Fibroblast of lung (primary cell): ENCODE results near the gene C1QTNF1. TPM values are rescaled to one million over a fixed set of nuclear protein-coding genes. Genes with fewer than 3 reads are reported as not detected.

ENCODE experiments used
- DNase-seq, 2 donors: peaks; one replicate each; pipeline versions ENCODE4 v3.0.0 to v3.0.0-alpha.2; 2010; ENCODE audit warnings: low read depth in 2 of 2
- H2AFZ ChIP-seq: 2 replicates; pipeline ENCODE4 v1.5.1; 2012; ENCODE audit warnings: low read length, control low read depth, inconsistent platforms
- H3K27ac ChIP-seq: 2 replicates; pipeline ENCODE4 v1.5.1; 2011; ENCODE audit warnings: low read length, control low read depth; ENCODE audit not compliant: insufficient read depth
- H3K27me3 ChIP-seq: 2 replicates; pipeline ENCODE4 v1.5.1; 2011; ENCODE audit warnings: mild to moderate bottlenecking, low read length; ENCODE audit not compliant: control insufficient read depth, insufficient read depth
- H3K36me3 ChIP-seq: 2 replicates; pipeline ENCODE4 v1.5.1; 2011; ENCODE audit warnings: low read length; ENCODE audit not compliant: control insufficient read depth, insufficient read depth
- H3K4me1 ChIP-seq: 2 replicates; pipeline ENCODE4 v1.5.1; 2011; ENCODE audit warnings: low read length; ENCODE audit not compliant: control insufficient read depth, insufficient read depth; ENCODE audit errors: extremely low read depth
- H3K4me2 ChIP-seq: 2 replicates; pipeline ENCODE4 v1.5.1; 2011; ENCODE audit warnings: low read length, control low read depth; ENCODE audit not compliant: insufficient read depth; ENCODE audit errors: extremely low read depth
- H3K4me3 ChIP-seq, 4 experiments: fragments of 200-600 bp in 1 of 4; sonication (generic) in 1 of 4; replicated peaks in 1 of 4; 2 replicates each; pipeline ENCODE4 v1.5.1; 2011 to 2016; ENCODE audit warnings: low read length in 4 of 4, low read depth in 3 of 4, mild to moderate bottlenecking in 3 of 4, control low read depth in 2 of 4, inconsistent platforms in 1 of 4, mixed read lengths in 1 of 4; ENCODE audit not compliant: insufficient read depth in 1 of 4; ENCODE audit errors: control extremely low read depth in 1 of 4
- H3K79me2 ChIP-seq: 2 replicates; pipeline ENCODE4 v1.5.1; 2012; ENCODE audit warnings: mild to moderate bottlenecking, low read length, inconsistent platforms; ENCODE audit not compliant: control insufficient read depth, insufficient read depth
- H3K9ac ChIP-seq: 2 replicates; pipeline ENCODE4 v1.5.1; 2011; ENCODE audit warnings: mild to moderate bottlenecking, low read length, control low read depth; ENCODE audit not compliant: insufficient read depth
- H3K9me3 ChIP-seq: 2 replicates; pipeline ENCODE4 v1.5.1; 2012; ENCODE audit warnings: low read depth, low read length; ENCODE audit not compliant: control insufficient read depth, insufficient read depth
- H4K20me1 ChIP-seq: 2 replicates; pipeline ENCODE4 v1.5.1; 2011; ENCODE audit warnings: low read length; ENCODE audit not compliant: control insufficient read depth, insufficient read depth; ENCODE audit errors: extremely low read depth
- EZH2 ChIP-seq: IDR thresholded peaks from 2 replicates; pipeline ENCODE4 v1.5.1; 2012; ENCODE audit warnings: low read length, control low read depth, mild to moderate bottlenecking; ENCODE audit errors: missing control alignments
- polyA plus RNA-seq, 2 donors: library from polyadenylated mRNA; depleted of rRNA in 1 of 2; stranded (reverse) in 1 of 2; unstranded in 1 of 2; fragments of >200 nt; gene quantifications; 2 replicates each; pipeline ENCODE4 v1.2.1, GENCODE V29; 2011 to 2012; ENCODE audit warnings: missing spikeins in 1 of 2
- total RNA-seq: library from RNA; depleted of rRNA; stranded (reverse); fragments of >200 nt; gene quantifications from 2 replicates; pipeline ENCODE4 v1.2.1, GENCODE V29; 2014
- TF ChIP-seq, protein P1 (sequence below), 2 donors: IDR thresholded peaks in 1 of 2; conservative IDR thresholded peaks in 1 of 2; 1 replicate in 1 of 2; 2 replicates in 1 of 2; pipeline ENCODE4 v1.5.1; 2011 to 2012; ENCODE audit warnings: low read length in 2 of 2, control low read depth in 1 of 2, inconsistent platforms in 1 of 2, low read depth in 1 of 2, mild to moderate bottlenecking in 1 of 2

Gene C1QTNF1
- total and polyA plus RNA-seq, 2 donors (not counting 1 experiment from before 2014, with no cell fraction given): 15.0 to 45.2 TPM

GRCh38 chr17:79083191-79083971 is 59.4 kb downstream of the C1QTNF1 start:
- H2AFZ ChIP-seq: no peak overlapping the region
- no peaks in the 10 kb centered on the region for H3K27me3 ChIP-seq
- H3K4me1 ChIP-seq: no peaks in the 10 kb centered on the region
- no peaks in the 10 kb centered on the region for H3K9me3 ChIP-seq
- H3K27ac ChIP-seq: no peak overlapping the region
- no peaks in the 10 kb centered on the region for H4K20me1 ChIP-seq
- H3K36me3 ChIP-seq: peaks cover 2% of the 10 kb centered on the region
- no peak overlapping the region for H3K4me2 ChIP-seq
- no peak overlapping the region for H3K9ac ChIP-seq
- no peak overlapping the region for H3K4me3 ChIP-seq
- H3K79me2 ChIP-seq: no peaks in the 10 kb centered on the region
- DNase-seq: no peak
- TF ChIP-seq, protein P1, sequence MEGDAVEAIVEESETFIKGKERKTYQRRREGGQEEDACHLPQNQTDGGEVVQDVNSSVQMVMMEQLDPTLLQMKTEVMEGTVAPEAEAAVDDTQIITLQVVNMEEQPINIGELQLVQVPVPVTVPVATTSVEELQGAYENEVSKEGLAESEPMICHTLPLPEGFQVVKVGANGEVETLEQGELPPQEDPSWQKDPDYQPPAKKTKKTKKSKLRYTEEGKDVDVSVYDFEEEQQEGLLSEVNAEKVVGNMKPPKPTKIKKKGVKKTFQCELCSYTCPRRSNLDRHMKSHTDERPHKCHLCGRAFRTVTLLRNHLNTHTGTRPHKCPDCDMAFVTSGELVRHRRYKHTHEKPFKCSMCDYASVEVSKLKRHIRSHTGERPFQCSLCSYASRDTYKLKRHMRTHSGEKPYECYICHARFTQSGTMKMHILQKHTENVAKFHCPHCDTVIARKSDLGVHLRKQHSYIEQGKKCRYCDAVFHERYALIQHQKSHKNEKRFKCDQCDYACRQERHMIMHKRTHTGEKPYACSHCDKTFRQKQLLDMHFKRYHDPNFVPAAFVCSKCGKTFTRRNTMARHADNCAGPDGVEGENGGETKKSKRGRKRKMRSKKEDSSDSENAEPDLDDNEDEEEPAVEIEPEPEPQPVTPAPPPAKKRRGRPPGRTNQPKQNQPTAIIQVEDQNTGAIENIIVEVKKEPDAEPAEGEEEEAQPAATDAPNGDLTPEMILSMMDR (conservative IDR thresholded peaks at IDR 0.05 in 1 of 2, IDR thresholded peaks at IDR 0.05 in 1 of 2; ENCODE audit: low read depth in 1 of 2, low read length in 2 of 2): no peak
- TF ChIP-seq EZH2: no peak

GRCh38 chr17:79084291-79085153 is 60.6 kb downstream of the C1QTNF1 start:
- H3K9me3 ChIP-seq: no peaks in the 10 kb centered on the region
- no peaks in the 10 kb centered on the region for H3K4me1 ChIP-seq
- no peak overlapping the region for H2AFZ ChIP-seq
- TF ChIP-seq, protein P1 (conservative IDR thresholded peaks at IDR 0.05 in 1 of 2, IDR thresholded peaks at IDR 0.05 in 1 of 2; ENCODE audit: low read depth in 1 of 2, low read length in 2 of 2): no peak
- TF ChIP-seq EZH2: no peak
- H3K27me3 ChIP-seq: no peaks in the 10 kb centered on the region
- H3K9ac ChIP-seq: no peak overlapping the region
- H3K36me3 ChIP-seq: no peaks in the 10 kb centered on the region
- H3K27ac ChIP-seq: no peak overlapping the region
- no peaks in the 10 kb centered on the region for H4K20me1 ChIP-seq
- no peaks in the 10 kb centered on the region for H3K79me2 ChIP-seq
- H3K4me3 ChIP-seq: no peak overlapping the region
- no peak overlapping the region for H3K4me2 ChIP-seq
- DNase-seq: no peak
